Smooth muscle cell (in vitro differentiated cells): Measurements from ENCODE around the gene SLC9A9. TPM values are rescaled to one million over a fixed set of nuclear protein-coding genes. Genes with fewer than 3 reads are reported as not detected.

Experiments
- DNase-seq: peaks from one replicate; lab custom pipeline; 2025; ENCODE audit not compliant: unreplicated experiment; lab: John Stamatoyannopoulos, UW
- H2AFZ ChIP-seq: fragments of 200-600 bp; sonication (generic); 2 replicates; pipeline ENCODE4 v1.6.0; 2016; ENCODE audit warnings: antibody characterized with exemption, low read depth, mild to moderate bottlenecking
- H3F3A ChIP-seq: fragments of 200-600 bp; sonication (generic); 2 replicates; pipeline ENCODE4 v1.6.0; 2017; ENCODE audit warnings: antibody characterized with exemption, low read depth
- H3K27ac ChIP-seq: fragments of 200-600 bp; sonication (generic); 2 replicates; pipeline ENCODE4 v1.5.1; 2016; ENCODE audit warnings: low read depth, mild to moderate bottlenecking
- H3K27me3 ChIP-seq: fragments of 200-600 bp; sonication (generic); 2 replicates; pipeline ENCODE4 v1.6.1; 2016; ENCODE audit warnings: low read depth, mild to moderate bottlenecking
- H3K36me3 ChIP-seq: fragments of 200-600 bp; sonication (generic); 2 replicates; pipeline ENCODE4 v1.5.1; 2016; ENCODE audit warnings: low read depth
- H3K4me1 ChIP-seq: fragments of 200-600 bp; sonication (generic); 2 replicates; pipeline ENCODE4 v1.5.1; 2016; ENCODE audit warnings: low read depth
- H3K4me2 ChIP-seq: fragments of 200-600 bp; sonication (generic); 2 replicates; pipeline ENCODE4 v1.6.0; 2016; ENCODE audit warnings: mild to moderate bottlenecking
- H3K4me3 ChIP-seq: fragments of 200-600 bp; sonication (generic); 2 replicates; pipeline ENCODE4 v1.5.1; 2016; ENCODE audit warnings: mild to moderate bottlenecking
- H3K79me2 ChIP-seq: fragments of 200-600 bp; sonication (generic); 2 replicates; pipeline ENCODE4 v1.6.0; 2016; ENCODE audit warnings: low read depth, mild to moderate bottlenecking
- H3K9ac ChIP-seq: fragments of 200-600 bp; sonication (generic); 2 replicates; pipeline ENCODE4 v1.6.0; 2016; ENCODE audit warnings: low read depth
- H3K9me3 ChIP-seq: fragments of 200-600 bp; sonication (generic); replicated peaks from 2 replicates; pipeline ENCODE4 v1.5.1; 2016; ENCODE audit warnings: low read depth
- H4K20me1 ChIP-seq: fragments of 200-600 bp; sonication (generic); 2 replicates; pipeline ENCODE4 v1.6.0; 2016; ENCODE audit warnings: low read depth
- WGBS: methylation state at CpG from one replicate; pipeline ENCODE4 v1.1.7; 2016; ENCODE audit warnings: low lambda C conversion rate; 5-methylcytosine and 5-hydroxymethylcytosine counted together
- polyA plus RNA-seq: library from polyadenylated mRNA; unstranded; fragments of >200 nt; fragmentation: Nextera tagmentation; extraction: Ambion mirVana; gene quantifications from 2 replicates; pipeline ENCODE4 v1.2.1, GENCODE V29; 2016
- total RNA-seq: library from RNA; depleted of rRNA; stranded (reverse); fragments of >200 nt; gene quantifications from 2 replicates; pipeline ENCODE4 v1.2.3, GENCODE V29; 2014
- TF ChIP-seq, protein P1 (sequence below): fragments of 200-600 bp; sonication (generic); IDR thresholded peaks from 2 replicates; pipeline ENCODE4 v1.5.1; 2017; ENCODE audit warnings: borderline replicate concordance, mild to moderate bottlenecking, antibody characterized with exemption; ENCODE audit not compliant: insufficient read depth, poor library complexity, severe bottlenecking

Gene SLC9A9
- total and polyA plus RNA-seq, 2 experiments from 2014 or later = 4.0 to 8.9 TPM

DNA sequence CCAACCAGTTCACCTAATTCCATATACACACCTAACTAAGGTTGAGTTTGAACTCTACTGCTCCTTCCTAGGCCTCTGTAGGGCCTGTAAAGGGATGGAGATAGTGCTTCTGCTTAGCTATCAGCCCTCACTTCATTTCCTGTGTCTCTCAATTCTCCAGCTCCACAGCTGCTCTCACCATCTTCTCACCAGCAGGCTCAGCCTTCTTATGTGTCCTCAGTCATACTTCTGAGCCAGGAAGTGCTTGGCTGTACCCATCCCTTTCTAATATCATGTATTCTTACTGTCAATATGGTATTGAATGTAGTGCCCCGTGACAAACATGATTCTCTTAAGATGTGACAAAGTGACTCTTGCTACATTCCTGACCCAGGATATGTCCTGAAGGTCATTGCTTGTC lies 116.9 kb downstream of the SLC9A9 start:
- no peaks in the 10 kb centered on the region for H3K79me2 ChIP-seq
- no peaks in the 10 kb centered on the region for H3K27me3 ChIP-seq
- H3K36me3 ChIP-seq = no peaks in the 10 kb centered on the region
- 95% methylated on average over 1 of the region's 1 CpG for WGBS
- H3K9me3 ChIP-seq = no peaks in the 10 kb centered on the region
- no peak overlapping the region for H3K27ac ChIP-seq
- H4K20me1 ChIP-seq = no peaks in the 10 kb centered on the region
- H3K4me2 ChIP-seq = no peak overlapping the region
- no peaks in the 10 kb centered on the region for H3K4me1 ChIP-seq
- no peak for DNase-seq
- H2AFZ ChIP-seq = no peak overlapping the region
- no peak overlapping the region for H3K9ac ChIP-seq
- TF ChIP-seq, protein P1, sequence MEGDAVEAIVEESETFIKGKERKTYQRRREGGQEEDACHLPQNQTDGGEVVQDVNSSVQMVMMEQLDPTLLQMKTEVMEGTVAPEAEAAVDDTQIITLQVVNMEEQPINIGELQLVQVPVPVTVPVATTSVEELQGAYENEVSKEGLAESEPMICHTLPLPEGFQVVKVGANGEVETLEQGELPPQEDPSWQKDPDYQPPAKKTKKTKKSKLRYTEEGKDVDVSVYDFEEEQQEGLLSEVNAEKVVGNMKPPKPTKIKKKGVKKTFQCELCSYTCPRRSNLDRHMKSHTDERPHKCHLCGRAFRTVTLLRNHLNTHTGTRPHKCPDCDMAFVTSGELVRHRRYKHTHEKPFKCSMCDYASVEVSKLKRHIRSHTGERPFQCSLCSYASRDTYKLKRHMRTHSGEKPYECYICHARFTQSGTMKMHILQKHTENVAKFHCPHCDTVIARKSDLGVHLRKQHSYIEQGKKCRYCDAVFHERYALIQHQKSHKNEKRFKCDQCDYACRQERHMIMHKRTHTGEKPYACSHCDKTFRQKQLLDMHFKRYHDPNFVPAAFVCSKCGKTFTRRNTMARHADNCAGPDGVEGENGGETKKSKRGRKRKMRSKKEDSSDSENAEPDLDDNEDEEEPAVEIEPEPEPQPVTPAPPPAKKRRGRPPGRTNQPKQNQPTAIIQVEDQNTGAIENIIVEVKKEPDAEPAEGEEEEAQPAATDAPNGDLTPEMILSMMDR = no peak
- H3K4me3 ChIP-seq = no peak overlapping the region
- H3F3A ChIP-seq = no peaks in the 10 kb centered on the region

DNA sequence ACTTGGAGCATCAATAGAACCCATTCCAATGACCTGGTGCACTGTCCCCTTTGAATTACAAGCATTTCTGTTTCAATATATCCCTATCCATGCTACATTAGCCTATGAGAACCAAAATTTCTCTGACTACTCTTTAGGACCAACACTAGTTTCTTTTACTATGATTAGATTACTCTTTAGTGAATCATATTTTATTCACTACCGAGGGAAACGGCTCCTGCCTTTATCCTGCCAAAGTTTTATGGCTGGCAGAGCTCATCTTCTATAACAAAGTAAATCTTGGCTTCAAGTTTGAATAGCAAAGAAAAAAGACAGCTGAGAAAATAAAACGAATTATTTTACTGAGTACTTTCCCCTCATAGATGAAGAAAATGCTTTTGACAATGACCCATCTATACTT lies 120.9 kb downstream of the SLC9A9 start:
- Histone ChIP-seq H3K9ac (no peak overlapping the region), H4K20me1 (no peaks in the 10 kb centered on the region), H3K27me3 (no peaks in the 10 kb centered on the region), H2AFZ (no peak overlapping the region), H3F3A (no peaks in the 10 kb centered on the region), H3K79me2 (no peaks in the 10 kb centered on the region), H3K4me1 (no peaks in the 10 kb centered on the region), H3K27ac (no peak overlapping the region), H3K9me3 (no peaks in the 10 kb centered on the region), H3K36me3 (no peaks in the 10 kb centered on the region), H3K4me3 (no peak overlapping the region), H3K4me2 (no peak overlapping the region)
- no peak for DNase-seq
- TF ChIP-seq, protein P1 = no peak
- WGBS = 81% methylated on average over 3 of the region's 3 CpGs

DNA sequence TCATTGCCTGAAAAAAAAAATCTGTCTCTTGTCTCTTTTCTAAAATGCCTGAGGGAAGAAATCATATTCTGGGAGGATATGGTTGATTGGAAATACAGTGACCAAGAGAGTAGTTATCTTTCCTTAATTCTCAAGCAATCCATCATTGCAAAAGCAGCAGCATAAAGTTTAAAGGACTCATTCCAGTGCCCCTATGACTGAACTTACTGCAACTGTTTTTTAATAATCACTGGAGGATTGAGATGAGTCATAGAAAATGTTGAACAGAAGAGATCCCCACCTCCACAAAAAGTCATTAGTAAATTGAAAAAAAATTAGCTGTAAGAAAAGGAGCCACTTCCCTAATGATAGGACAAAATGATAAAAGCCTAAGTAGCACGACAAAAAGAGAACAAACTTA lies 121.5 kb downstream of the SLC9A9 start:
- Histone ChIP-seq H2AFZ (no peak overlapping the region), H4K20me1 (no peaks in the 10 kb centered on the region), H3K36me3 (no peaks in the 10 kb centered on the region), H3F3A (no peaks in the 10 kb centered on the region), H3K4me3 (no peak overlapping the region), H3K9me3 (no peaks in the 10 kb centered on the region), H3K79me2 (no peaks in the 10 kb centered on the region), H3K4me2 (no peak overlapping the region), H3K27ac (no peak overlapping the region), H3K4me1 (no peaks in the 10 kb centered on the region), H3K27me3 (no peaks in the 10 kb centered on the region), H3K9ac (no peak overlapping the region)
- DNase-seq = no peak
- 82% methylated on average over 1 of the region's 1 CpG for WGBS
- TF ChIP-seq, protein P1 = no peak

DNA sequence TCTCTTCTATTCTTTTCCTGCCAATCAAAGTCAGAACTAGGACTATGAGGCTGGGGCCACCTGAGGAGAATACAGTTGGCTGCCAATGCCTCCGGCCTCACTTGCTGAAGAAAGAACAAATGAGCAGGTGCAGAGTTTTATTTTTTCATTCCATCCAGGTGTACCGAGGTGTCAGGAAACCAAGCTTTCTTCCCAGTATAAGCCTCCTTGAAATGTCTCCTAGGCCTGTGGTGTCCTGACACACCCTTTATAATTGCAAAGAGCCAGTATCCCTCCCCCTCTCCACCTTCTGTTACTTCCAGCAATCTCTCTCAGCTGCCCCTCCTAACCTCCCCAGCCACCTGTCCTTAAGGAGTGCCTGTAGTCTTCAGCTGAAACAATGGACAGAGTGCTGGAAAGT lies 127.9 kb downstream of the SLC9A9 start:
- WGBS = 97% methylated on average over 2 of the region's 2 CpGs

More for the DNA sequence above, 127.9 kb downstream of the SLC9A9 start:
- Histone ChIP-seq H3K9ac (no peak overlapping the region), H4K20me1 (no peaks in the 10 kb centered on the region), H3K4me3 (no peak overlapping the region), H3K4me2 (no peak overlapping the region), H3K36me3 (no peaks in the 10 kb centered on the region), H3F3A (no peaks in the 10 kb centered on the region), H3K27me3 (no peaks in the 10 kb centered on the region), H3K9me3 (no peaks in the 10 kb centered on the region), H3K79me2 (no peaks in the 10 kb centered on the region), H2AFZ (no peak overlapping the region), H3K27ac (no peak overlapping the region), H3K4me1 (no peaks in the 10 kb centered on the region)
- no peak for DNase-seq
- TF ChIP-seq, protein P1 = no peak
